ENCODE measurements around the gene TGM6. TPM values are rescaled to one million over a fixed set of nuclear protein-coding genes. Genes with fewer than 3 reads are reported as not detected.

The TGM6 gene
- total and polyA plus RNA-seq, 2 experiments from 2014 or later: not detected

GRCh38 chr20:2398449-2398848, 17.7 kb downstream of the TGM6 start:
- Histone ChIP-seq H3K9me2 (replicated peaks; ENCODE audit: insufficient read depth) (no peaks in the 10 kb centered on the region), H2AFZ (no peak overlapping the region), H3K27me3 (no peaks in the 10 kb centered on the region), H4K20me1 (ENCODE audit: insufficient read depth, poor library complexity, severe bottlenecking) (no peaks in the 10 kb centered on the region), H3K4me2 (no peak overlapping the region), H3K4me1 (ENCODE audit: insufficient read depth) (no peaks in the 10 kb centered on the region), H3K27ac (no peak overlapping the region), H3K79me2 (no peaks in the 10 kb centered on the region), H3K36me3 (replicated peaks; ENCODE audit: insufficient read depth, low read depth) (no peaks in the 10 kb centered on the region), H3K4me3 (no peak overlapping the region), H3K9me3 (ENCODE audit: low read depth) (no peaks in the 10 kb centered on the region)
- DNase-seq (ENCODE audit: low spot score): no peak
- TF ChIP-seq EZH2 (IDR thresholded peaks at IDR 0.05; ENCODE audit: borderline replicate concordance) (no peak), EZH2phosphoT487 (IDR thresholded peaks at IDR 0.05; ENCODE audit: low read depth, severe bottlenecking, unreplicated experiment) (no peak), CTCF (IDR thresholded peaks at IDR 0.05; ENCODE audit: poor library complexity) (no peak)
- 88% methylated on average over 1 of the region's 1 CpG for WGBS (ENCODE audit: low lambda C conversion rate, missing lambda C conversion rate)

GRCh38 chr20:2399390-2399789, 18.7 kb downstream of the TGM6 start:
- TF ChIP-seq EZH2phosphoT487 (IDR thresholded peaks at IDR 0.05; ENCODE audit: low read depth, severe bottlenecking, unreplicated experiment) (no peak), EZH2 (IDR thresholded peaks at IDR 0.05; ENCODE audit: borderline replicate concordance) (no peak), CTCF (IDR thresholded peaks at IDR 0.05; ENCODE audit: poor library complexity) (no peak)
- no peak overlapping the region for H2AFZ ChIP-seq
- no peaks in the 10 kb centered on the region for H3K4me1 ChIP-seq (ENCODE audit: insufficient read depth)
- H3K79me2 ChIP-seq: no peaks in the 10 kb centered on the region
- 95% methylated on average over 16 of the region's 16 CpGs for WGBS (ENCODE audit: low lambda C conversion rate, missing lambda C conversion rate)
- no peak for DNase-seq (ENCODE audit: low spot score)
- H3K9me3 ChIP-seq (ENCODE audit: low read depth): no peaks in the 10 kb centered on the region
- H4K20me1 ChIP-seq (ENCODE audit: insufficient read depth, poor library complexity, severe bottlenecking): no peaks in the 10 kb centered on the region
- no peak overlapping the region for H3K4me3 ChIP-seq
- H3K27me3 ChIP-seq: no peaks in the 10 kb centered on the region
- H3K4me2 ChIP-seq: no peak overlapping the region
- no peaks in the 10 kb centered on the region for H3K9me2 ChIP-seq (replicated peaks; ENCODE audit: insufficient read depth)
- H3K27ac ChIP-seq: no peak overlapping the region
- no peaks in the 10 kb centered on the region for H3K36me3 ChIP-seq (replicated peaks; ENCODE audit: insufficient read depth, low read depth)

- DNase-seq (ENCODE audit: low spot score): no peak
- no peak for TF ChIP-seq EZH2 (IDR thresholded peaks at IDR 0.05; ENCODE audit: borderline replicate concordance)
- no peak for TF ChIP-seq EZH2phosphoT487 (IDR thresholded peaks at IDR 0.05; ENCODE audit: low read depth, severe bottlenecking, unreplicated experiment)
- TF ChIP-seq CTCF (IDR thresholded peaks at IDR 0.05; ENCODE audit: poor library complexity): no peak
- no peaks in the 10 kb centered on the region for H3K9me2 ChIP-seq (replicated peaks; ENCODE audit: insufficient read depth)
- no peaks in the 10 kb centered on the region for H4K20me1 ChIP-seq (ENCODE audit: insufficient read depth, poor library complexity, severe bottlenecking)
- no peak overlapping the region for H3K27ac ChIP-seq
- no peaks in the 10 kb centered on the region for H3K79me2 ChIP-seq
- no peaks in the 10 kb centered on the region for H3K27me3 ChIP-seq
- no peak overlapping the region for H3K4me2 ChIP-seq
- no peaks in the 10 kb centered on the region for H3K4me1 ChIP-seq (ENCODE audit: insufficient read depth)
- WGBS (ENCODE audit: low lambda C conversion rate, missing lambda C conversion rate): 90% methylated on average over 11 of the region's 11 CpGs
- no peaks in the 10 kb centered on the region for H3K9me3 ChIP-seq (ENCODE audit: low read depth)
- no peak overlapping the region for H2AFZ ChIP-seq
- H3K36me3 ChIP-seq (replicated peaks; ENCODE audit: insufficient read depth, low read depth): no peaks in the 10 kb centered on the region
- H3K4me3 ChIP-seq: no peak overlapping the region
Observed at GRCh38 chr20:2400290-2400689, 19.6 kb downstream of the TGM6 start.

GRCh38 chr20:2401527-2401926, 20.8 kb downstream of the TGM6 start:
- TF ChIP-seq EZH2phosphoT487 (IDR thresholded peaks at IDR 0.05; ENCODE audit: low read depth, severe bottlenecking, unreplicated experiment): no peak
- TF ChIP-seq EZH2 (IDR thresholded peaks at IDR 0.05; ENCODE audit: borderline replicate concordance): no peak
- TF ChIP-seq CTCF (IDR thresholded peaks at IDR 0.05; ENCODE audit: poor library complexity): no peak
- Histone ChIP-seq H4K20me1 (ENCODE audit: insufficient read depth, poor library complexity, severe bottlenecking) (no peaks in the 10 kb centered on the region), H3K79me2 (no peaks in the 10 kb centered on the region), H3K36me3 (replicated peaks; ENCODE audit: insufficient read depth, low read depth) (no peaks in the 10 kb centered on the region), H3K4me2 (no peak overlapping the region), H3K9me3 (ENCODE audit: low read depth) (no peaks in the 10 kb centered on the region), H3K4me3 (no peak overlapping the region), H3K4me1 (ENCODE audit: insufficient read depth) (no peaks in the 10 kb centered on the region), H3K9me2 (replicated peaks; ENCODE audit: insufficient read depth) (no peaks in the 10 kb centered on the region), H3K27me3 (no peaks in the 10 kb centered on the region), H2AFZ (no peak overlapping the region), H3K27ac (no peak overlapping the region)
- DNase-seq (ENCODE audit: low spot score): no peak
- WGBS (ENCODE audit: low lambda C conversion rate, missing lambda C conversion rate): 96% methylated on average over 2 of the region's 2 CpGs
